K562 (cell line): ENCODE results near the gene SPATA2. TPM values are rescaled to one million over a fixed set of nuclear protein-coding genes. Genes with fewer than 3 reads are reported as not detected.
A peak's percentile ranks its signal among the peaks of the same experiment; 100 is the strongest.

Source experiments
- CHAMP1 ChIP-seq: fragments of 450-650 bp; IDR thresholded peaks from 2 replicates; pipeline ENCODE4 v1.6.1; 2016; ENCODE audit warnings: mild to moderate bottlenecking
- CUX1 ChIP-seq: fragments of 200-800 bp; sonication (Bioruptor generic); IDR thresholded peaks from 2 replicates; pipeline ENCODE4 v1.6.1; 2016; ENCODE audit warnings: missing genetic modification characterization, missing compliant biosample characterization
- GATAD2A ChIP-seq: fragments of 450-650 bp; IDR thresholded peaks from 2 replicates; pipeline ENCODE4 v1.6.1; 2017
- GTF2A2 ChIP-seq: IDR thresholded peaks from 2 replicates; pipeline ENCODE4 v1.6.1; 2016; ENCODE audit warnings: mild to moderate bottlenecking, missing genetic modification characterization, missing compliant biosample characterization
- HNRNPK ChIP-seq: fragments of 200-400 bp; formaldehyde crosslinking; IDR thresholded peaks from one replicate; pipeline ENCODE4 v1.6.1; 2018; ENCODE audit warnings: mild to moderate bottlenecking, low read depth, low read length; ENCODE audit not compliant: poor library complexity, severe bottlenecking
- KDM4B ChIP-seq, 2 experiments: fragments of 450-650 bp in 1 of 2; sonication (generic) in 1 of 2; IDR thresholded peaks; 2 replicates each; pipeline ENCODE4 v1.6.1; 2016 to 2017; ENCODE audit warnings: borderline replicate concordance in 2 of 2, antibody characterized with exemption in 1 of 2, low read depth in 1 of 2, mild to moderate bottlenecking in 1 of 2
- NFATC3 ChIP-seq: fragments of 450-650 bp; IDR thresholded peaks from 2 replicates; pipeline ENCODE4 v1.6.1; 2017; ENCODE audit warnings: mild to moderate bottlenecking
- PRMT5 ChIP-seq: sonication (generic); formaldehyde crosslinking; IDR thresholded peaks from 2 replicates; pipeline ENCODE4 v1.5.0; 2020; ENCODE audit warnings: missing genetic modification reagents
- SMAD1 ChIP-seq: fragments of 150-350 bp; IDR thresholded peaks from 2 replicates; pipeline ENCODE4 v1.6.1; 2014; ENCODE audit warnings: low read length, low read depth; ENCODE audit not compliant: partially characterized antibody
- ZFP36 ChIP-seq: fragments of 150-350 bp; IDR thresholded peaks from 2 replicates; pipeline ENCODE4 v1.6.1; 2018; ENCODE audit warnings: low read length, low read depth; ENCODE audit not compliant: partially characterized antibody
- ZNF589 ChIP-seq: fragments of 200-800 bp; sonication (Bioruptor generic); IDR thresholded peaks from 2 replicates; pipeline ENCODE4 v1.6.1; 2016; ENCODE audit warnings: low read depth, missing genetic modification characterization, missing compliant biosample characterization
- ZNF592 ChIP-seq: fragments of 450-650 bp; IDR thresholded peaks from 2 replicates; pipeline ENCODE4 v1.6.1; 2017; ENCODE audit warnings: antibody characterized with exemption, mild to moderate bottlenecking
- ZNF778 ChIP-seq: fragments of 450-650 bp; formaldehyde crosslinking; IDR thresholded peaks from 2 replicates; pipeline ENCODE4 v1.4.0; 2020; ENCODE audit warnings: mild to moderate bottlenecking, moderate library complexity
- polyA plus RNA-seq, 8 experiments: library from polyadenylated mRNA; depleted of rRNA in 4 of 8; stranded (reverse) in 5 of 8; unstranded in 3 of 8; fragments of >200 nt; fragmentation: Nextera tagmentation in 2 of 8; fragmentation: Illumina TruSeq in 1 of 8; extraction: Ambion mirVana in 2 of 8; extraction: Trizol in 1 of 8; gene quantifications; 2 replicates each; pipeline versions ENCODE4 v1.2.1 to v1.2.3, GENCODE V29; 2011 to 2014; ENCODE audit warnings: inconsistent platforms in 1 of 8, missing spikeins in 1 of 8
- total RNA-seq, 7 experiments: library from RNA; depleted of rRNA in 6 of 7; stranded (reverse); fragments of >200 nt in 6 of 7; fragmentation: Illumina TruSeq in 2 of 7; extraction: Trizol in 2 of 7; gene quantifications; 2 replicates each; pipeline versions ENCODE4 v1.2.1 to v1.2.3, GENCODE V29; 2011 to 2021; ENCODE audit warnings: low replicate concordance in 1 of 7

The SPATA2 gene
- total and polyA plus RNA-seq, 9 of the 15 experiments (the other 6 are each of a cell fraction or from before 2014, with no cell fraction given) = 0.46 to 8.2 (median 2.7) TPM

GRCh38 chr20:49916146-49917002 is 1.0 kb upstream of the SPATA2 start (continued):
- TF ChIP-seq ZFP36 (no peak), CUX1 (CRISPR knock-in tag) (no peak), KDM4B (IDR thresholded peaks at IDR 0.05; ENCODE audit: borderline replicate concordance in 2 of 2, low read depth in 1 of 2) (no peak), SMAD1 (no peak), ZNF592 (no peak), GTF2A2 (tag) (no peak), NFATC3 (no peak), HNRNPK (no peak), CHAMP1 (no peak), PRMT5 (CRISPR knock-in tag) (no peak), ZNF778 (CRISPR knock-in tag) (no peak), GATAD2A (no peak), ZNF589 (CRISPR knock-in tag) (peak; percentile 14; the same call in 1 of the 2 replicates)
